Spleen (tissue), 7 donors: ENCODE results near the gene TTC39B.
"Not testable (repeated sequence)": the region's sequence is repeated elsewhere in the genome, so short reads cannot be mapped to it uniquely, and the experiment has no call there.

Experiments
- CTCF ChIP-seq, 11 experiments: fragments of 200-600 bp in 7 of 11; fragments of 450-650 bp in 4 of 11; sonication (generic) in 4 of 11; IDR thresholded peaks in 8 of 11; conservative IDR thresholded peaks in 3 of 11; 1 replicate in 7 of 11; 2 replicates in 4 of 11; pipeline versions ENCODE4 v1.4.0 to v1.8.0; 2016 to 2021; ENCODE audit warnings: antibody characterized with exemption in 11 of 11, inconsistent platforms in 4 of 11, mild to moderate bottlenecking in 1 of 11
- POLR2A ChIP-seq, 3 donors: fragments of 450-650 bp; IDR thresholded peaks; one replicate each; pipeline ENCODE4 v1.5.1; 2017; ENCODE audit warnings: antibody characterized with exemption in 3 of 3, mild to moderate bottlenecking in 1 of 3
- donor health status: DM: no; HTN: no; CAD: no; lungs with moderate emphysema.
- donor health status: DM: no; HTN: no; CAD: no.
- donor health status: DM: no; HTN: no; CAD: no.

GRCh38 chr9:15232706-15233280 lies 74.2 kb downstream of the TTC39B start:
- not testable (repeated sequence) for TF ChIP-seq CTCF (IDR thresholded peaks at IDR 0.05 in 8 of 11, conservative IDR thresholded peaks at IDR 0.05 in 3 of 11); POLR2A (IDR thresholded peaks at IDR 0.05)
